Psoas muscle (tissue), 8 donors: ENCODE measurements around the gene TGM4. TPM values are rescaled to one million over a fixed set of nuclear protein-coding genes. Genes with fewer than 3 reads are reported as not detected.

Experiments
- ATAC-seq, 4 donors: fragments of 200-7000 bp; cut with Tn5 transposase; one replicate each; pipeline ENCODE4 v1.9.1; 2020; ENCODE audit warnings: moderate library complexity in 3 of 4, mild to moderate bottlenecking in 2 of 4
- DNase-seq, 2 donors: peaks; one replicate each; pipeline ENCODE4 v3.0.0-alpha.2; 2020
- H3K27ac ChIP-seq: fragments of 200-600 bp; one replicate; pipeline ENCODE4 v1.8.0; 2022
- H3K27me3 ChIP-seq, 3 donors: fragments of 200-600 bp in 1 of 3; one replicate each; pipeline versions ENCODE4 v1.6.1 to v1.8.0; 2013 to 2022; ENCODE audit warnings: low read length in 2 of 3, mild to moderate bottlenecking in 2 of 3, moderate library complexity in 1 of 3; ENCODE audit not compliant: insufficient read depth in 3 of 3
- H3K36me3 ChIP-seq, 2 donors: fragments of 200-600 bp in 1 of 2; one replicate each; pipeline versions ENCODE4 v1.6.1 to v1.8.0; 2013 to 2022; ENCODE audit warnings: low read depth in 1 of 2, mild to moderate bottlenecking in 1 of 2, moderate library complexity in 1 of 2; ENCODE audit not compliant: insufficient read depth in 1 of 2
- H3K4me1 ChIP-seq: fragments of 200-600 bp; one replicate; pipeline ENCODE4 v1.8.0; 2022
- H3K4me3 ChIP-seq: fragments of 200-600 bp; one replicate; pipeline ENCODE4 v1.8.0; 2022; ENCODE audit warnings: mild to moderate bottlenecking
- H3K9me3 ChIP-seq: fragments of 200-600 bp; one replicate; pipeline ENCODE4 v1.8.0; 2022
- CTCF ChIP-seq: fragments of 200-600 bp; IDR thresholded peaks from one replicate; pipeline ENCODE4 v1.8.0; 2022; ENCODE audit warnings: antibody characterized with exemption
- WGBS, 3 donors: extraction: QIAGEN DNeasy Blood & Tissue Kit; methylation state at CpG; one replicate each; pipeline versions ENCODE4 v1.1.6 to v1.1.7; 2013; 5-methylcytosine and 5-hydroxymethylcytosine counted together
- intact Hi-C, 2 donors: fragments of 100-400 bp; cut with DNase I; formaldehyde crosslinking; loops; one replicate each; pipeline versions ENCODE4 v1.11.0 to v1.14.2; 2022
- long read RNA-seq, 2 donors: library from polyadenylated mRNA; unstranded; transcript quantifications; one replicate each; pipeline ENCODE4 v2.0.0, GENCODE V29; 2021
- polyA plus RNA-seq, 3 donors: library from polyadenylated mRNA; stranded (reverse); fragments of 200-250 nt; gene quantifications; one replicate each; pipeline ENCODE4 v1.2.3, GENCODE V29; 2013
- total RNA-seq, 4 donors: library from RNA; stranded (reverse); fragmentation: NEBNext Ultra II Directional in 2 of 4; extraction: Animal tissue kit (Norgen Biotek cat#: 25700) in 2 of 4; gene quantifications; one replicate each; pipeline versions ENCODE4 v1.2.1 to v1.2.4, GENCODE V29; 2021 to 2023
- donor health status: healthy with polysubstance abuse.
- donor health status: DM: no; HTN: no; CAD: no; lungs with moderate emphysema.
- donor health status: Bipolar disorder and iron deficiency.
- donor health status: healthy.
- donor health status: DM: yes; HTN: yes; CAD: no.
- donor health status: DM: no; HTN: no; CAD: no.
- donor health status: DM: no; HTN: no; CAD: no.
- donor health status: DM: yes; HTN: yes; CAD: no.

Gene TGM4
- total RNA-seq (not detected), polyA plus RNA-seq (not detected)
- long read RNA-seq, donor 1 = 0 reads
- long read RNA-seq, donor 2 = 0 reads

GRCh38 chr3:44874308-44874707, at the start of gene TGM4:
TGM4 (plus strand) TSS chr3:44874608; CDS start chr3:44874679, 71 bp downstream.
- Histone ChIP-seq H3K4me1 (no peaks in the 10 kb centered on the region), H3K36me3 (no peaks in the 10 kb centered on the region), H3K4me3 (no peak within 1 kb of the TSS), H3K27ac (no peak within 1 kb of the TSS), H3K27me3 (no peaks in the 10 kb centered on the region), H3K9me3 (no peaks in the 10 kb centered on the region)
- no peak for TF ChIP-seq CTCF
- WGBS, 3 donors = 83 to 87% (median 84%) methylated on average over 5 of the region's 5 CpGs
- intact Hi-C loops = no loop called here
- DNase-seq (no peak), ATAC-seq (no peak)

- Histone ChIP-seq H3K9me3 (no peaks in the 10 kb centered on the region), H3K27ac (no peak overlapping the region), H3K36me3 (no peaks in the 10 kb centered on the region), H3K4me3 (no peak overlapping the region), H3K27me3 (no peaks in the 10 kb centered on the region), H3K4me1 (no peaks in the 10 kb centered on the region)
- TF ChIP-seq CTCF = no peak
- DNase-seq (no peak), ATAC-seq (no peak)
- intact Hi-C loops = no loop called here
- WGBS, 3 donors = 92 to 96% (median 92%) methylated on average over 2 of the region's 2 CpGs
These were observed 49.0 kb upstream of the TGM4 start for GRCh38 chr3:44825264-44825925.

- no peak for TF ChIP-seq CTCF
- H3K36me3 ChIP-seq = no peaks in the 10 kb centered on the region
- no peak overlapping the region for H3K27ac ChIP-seq
- H3K4me1 ChIP-seq = no peaks in the 10 kb centered on the region
- 89 to 92% (median 92%) methylated on average over 3 of the region's 3 CpGs for WGBS, 3 donors
- no peaks in the 10 kb centered on the region for H3K27me3 ChIP-seq
- ATAC-seq = no peak
- no peaks in the 10 kb centered on the region for H3K9me3 ChIP-seq
- DNase-seq = no peak
- no peak overlapping the region for H3K4me3 ChIP-seq
- intact Hi-C loops = no loop called here
These were observed 47.2 kb upstream of the TGM4 start for GRCh38 chr3:44827196-44827595.

- Histone ChIP-seq H3K36me3 (no peaks in the 10 kb centered on the region), H3K27ac (no peak overlapping the region), H3K4me3 (no peak overlapping the region), H3K9me3 (peaks cover 4% of the 10 kb centered on the region), H3K4me1 (no peaks in the 10 kb centered on the region), H3K27me3 (no peaks in the 10 kb centered on the region)
- 89 to 95% (median 95%) methylated on average over 5 of the region's 5 CpGs for WGBS, 3 donors
- intact Hi-C loops = no loop called here
- TF ChIP-seq CTCF = no peak
- DNase-seq (no peak), ATAC-seq (no peak)
These were observed 43.2 kb upstream of the TGM4 start for GRCh38 chr3:44831232-44831631.

GRCh38 chr3:44832032-44832431, 42.4 kb upstream of the TGM4 start:
- Histone ChIP-seq H3K9me3 (peaks cover 6% of the 10 kb centered on the region), H3K4me1 (no peaks in the 10 kb centered on the region), H3K4me3 (no peak overlapping the region), H3K36me3 (no peaks in the 10 kb centered on the region), H3K27ac (no peak overlapping the region), H3K27me3 (no peaks in the 10 kb centered on the region)
- 92 to 100% (median 94%) methylated on average over 1 of the region's 1 CpG for WGBS, 3 donors
- DNase-seq = no peak
- ATAC-seq = no peak
- intact Hi-C loops = no loop called here
- TF ChIP-seq CTCF = no peak
